ENCODE results near the gene MPL.

Gene MPL

DNA sequence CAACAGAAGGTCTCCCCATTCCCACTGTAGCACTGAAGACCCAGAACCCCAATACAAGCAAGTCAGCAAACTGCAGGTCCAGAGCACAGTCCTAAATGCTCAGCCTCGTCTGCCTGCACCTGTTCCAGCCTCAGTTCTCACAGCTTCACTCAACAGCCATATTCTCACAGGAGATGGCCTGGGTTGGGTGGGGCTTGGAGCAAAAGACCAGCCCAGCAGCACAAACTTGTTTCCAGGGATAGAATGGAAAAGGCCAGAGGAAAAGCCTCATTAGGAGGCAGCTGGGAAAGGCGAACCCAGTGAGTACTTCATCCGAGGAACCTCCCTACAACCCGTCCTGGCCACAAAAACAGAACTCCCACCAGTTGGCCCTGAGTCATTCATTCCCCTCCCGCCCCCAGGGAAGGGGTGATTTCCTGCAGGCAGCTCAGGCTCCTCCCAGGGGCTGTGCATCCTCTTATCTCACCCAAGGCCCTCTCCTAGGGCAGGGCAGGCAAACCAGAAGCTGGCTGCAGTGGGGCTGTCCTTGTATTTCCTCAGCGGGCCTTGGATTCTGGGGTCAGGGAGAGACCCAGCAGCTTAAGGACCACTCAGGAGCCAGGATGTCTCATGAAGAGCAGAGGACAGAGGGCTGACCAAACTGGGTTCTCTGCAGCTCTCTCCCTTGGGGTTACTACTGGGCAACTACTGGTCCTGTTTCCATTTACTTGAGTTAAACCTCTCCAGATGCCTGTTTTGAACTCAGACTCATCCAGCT is 7.4 kb upstream of the MPL start:
- H3K9me3 ChIP-seq (ENCODE audit: control insufficient read depth, insufficient read depth, low read depth, low read length): no peaks in the 10 kb centered on the region
- no peak overlapping the region for H3K4me3 ChIP-seq (ENCODE audit: low read depth, low read length)
- TF ChIP-seq ZNF140 (tag by site-specific recombination; IDR thresholded peaks at IDR 0.05) (no peak), ZSCAN23 (tag by site-specific recombination; IDR thresholded peaks at IDR 0.05) (no peak), ZFP3 (tag by site-specific recombination; IDR thresholded peaks at IDR 0.05; ENCODE audit: low read depth) (no peak), ZNF830 (tag by site-specific recombination; IDR thresholded peaks at IDR 0.05; ENCODE audit: low read depth) (no peak), ZNF510 (tag by site-specific recombination; IDR thresholded peaks at IDR 0.05; ENCODE audit: insufficient replicate concordance) (no peak), SALL2 (tag by site-specific recombination; IDR thresholded peaks at IDR 0.05; ENCODE audit: borderline replicate concordance) (no peak), GLIS1 (tag by site-specific recombination; IDR thresholded peaks at IDR 0.05) (0 out of 2 replicates have a peak, but pooled peaks have one; percentile 38), ZNF19 (tag by site-specific recombination; IDR thresholded peaks at IDR 0.05; ENCODE audit: low read depth) (no peak), ZNF341 (tag by site-specific recombination; IDR thresholded peaks at IDR 0.05; ENCODE audit: low read depth) (0 out of 2 replicates have a peak, but pooled peaks have one; percentile 16), ZNF324 (tag by site-specific recombination; IDR thresholded peaks at IDR 0.05) (no peak), ZNF514 (tag by site-specific recombination; IDR thresholded peaks at IDR 0.05) (no peak), WT1 (tag by site-specific recombination; IDR thresholded peaks at IDR 0.05) (peak; percentile 58), ZFP69B (tag by site-specific recombination; IDR thresholded peaks at IDR 0.05) (no peak), ZNF121 (tag by site-specific recombination; IDR thresholded peaks at IDR 0.05) (no peak), KLF1 (tag by site-specific recombination; IDR thresholded peaks at IDR 0.05) (0 out of 2 replicates have a peak, but pooled peaks have one; percentile 51), ZNF335 (tag by site-specific recombination; conservative IDR thresholded peaks at IDR 0.05) (peak; percentile 57), EGR2 (tag by site-specific recombination; IDR thresholded peaks at IDR 0.05; ENCODE audit: low read depth) (peak; percentile 88), SP7 (tag by site-specific recombination; IDR thresholded peaks at IDR 0.05) (0 out of 2 replicates have a peak, but pooled peaks have one; percentile 16), ZNF529 (tag by site-specific recombination; IDR thresholded peaks at IDR 0.05; ENCODE audit: insufficient replicate concordance) (no peak), ZNF837 (tag by site-specific recombination; IDR thresholded peaks at IDR 0.05) (no peak), ZNF548 (tag by site-specific recombination; IDR thresholded peaks at IDR 0.05) (no peak), ZNF2 (tag by site-specific recombination; IDR thresholded peaks at IDR 0.05) (no peak), ZFHX2 (tag by site-specific recombination; conservative IDR thresholded peaks at IDR 0.05) (peak; percentile 86)
- TF ChIP-seq, protein P1, sequence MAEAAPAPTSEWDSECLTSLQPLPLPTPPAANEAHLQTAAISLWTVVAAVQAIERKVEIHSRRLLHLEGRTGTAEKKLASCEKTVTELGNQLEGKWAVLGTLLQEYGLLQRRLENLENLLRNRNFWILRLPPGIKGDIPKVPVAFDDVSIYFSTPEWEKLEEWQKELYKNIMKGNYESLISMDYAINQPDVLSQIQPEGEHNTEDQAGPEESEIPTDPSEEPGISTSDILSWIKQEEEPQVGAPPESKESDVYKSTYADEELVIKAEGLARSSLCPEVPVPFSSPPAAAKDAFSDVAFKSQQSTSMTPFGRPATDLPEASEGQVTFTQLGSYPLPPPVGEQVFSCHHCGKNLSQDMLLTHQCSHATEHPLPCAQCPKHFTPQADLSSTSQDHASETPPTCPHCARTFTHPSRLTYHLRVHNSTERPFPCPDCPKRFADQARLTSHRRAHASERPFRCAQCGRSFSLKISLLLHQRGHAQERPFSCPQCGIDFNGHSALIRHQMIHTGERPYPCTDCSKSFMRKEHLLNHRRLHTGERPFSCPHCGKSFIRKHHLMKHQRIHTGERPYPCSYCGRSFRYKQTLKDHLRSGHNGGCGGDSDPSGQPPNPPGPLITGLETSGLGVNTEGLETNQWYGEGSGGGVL (tag by site-specific recombination; IDR thresholded peaks at IDR 0.05): peak; percentile 49; the same call in 1 of the 2 replicates
- TF ChIP-seq, protein P2, sequence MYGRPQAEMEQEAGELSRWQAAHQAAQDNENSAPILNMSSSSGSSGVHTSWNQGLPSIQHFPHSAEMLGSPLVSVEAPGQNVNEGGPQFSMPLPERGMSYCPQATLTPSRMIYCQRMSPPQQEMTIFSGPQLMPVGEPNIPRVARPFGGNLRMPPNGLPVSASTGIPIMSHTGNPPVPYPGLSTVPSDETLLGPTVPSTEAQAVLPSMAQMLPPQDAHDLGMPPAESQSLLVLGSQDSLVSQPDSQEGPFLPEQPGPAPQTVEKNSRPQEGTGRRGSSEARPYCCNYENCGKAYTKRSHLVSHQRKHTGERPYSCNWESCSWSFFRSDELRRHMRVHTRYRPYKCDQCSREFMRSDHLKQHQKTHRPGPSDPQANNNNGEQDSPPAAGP (tag by site-specific recombination; IDR thresholded peaks at IDR 0.05): peak; percentile 68
- TF ChIP-seq, protein P3, sequence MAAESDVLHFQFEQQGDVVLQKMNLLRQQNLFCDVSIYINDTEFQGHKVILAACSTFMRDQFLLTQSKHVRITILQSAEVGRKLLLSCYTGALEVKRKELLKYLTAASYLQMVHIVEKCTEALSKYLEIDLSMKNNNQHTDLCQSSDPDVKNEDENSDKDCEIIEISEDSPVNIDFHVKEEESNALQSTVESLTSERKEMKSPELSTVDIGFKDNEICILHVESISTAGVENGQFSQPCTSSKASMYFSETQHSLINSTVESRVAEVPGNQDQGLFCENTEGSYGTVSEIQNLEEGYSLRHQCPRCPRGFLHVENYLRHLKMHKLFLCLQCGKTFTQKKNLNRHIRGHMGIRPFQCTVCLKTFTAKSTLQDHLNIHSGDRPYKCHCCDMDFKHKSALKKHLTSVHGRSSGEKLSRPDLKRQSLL (tag by site-specific recombination; IDR thresholded peaks at IDR 0.05): no peak
- TF ChIP-seq, protein P4, sequence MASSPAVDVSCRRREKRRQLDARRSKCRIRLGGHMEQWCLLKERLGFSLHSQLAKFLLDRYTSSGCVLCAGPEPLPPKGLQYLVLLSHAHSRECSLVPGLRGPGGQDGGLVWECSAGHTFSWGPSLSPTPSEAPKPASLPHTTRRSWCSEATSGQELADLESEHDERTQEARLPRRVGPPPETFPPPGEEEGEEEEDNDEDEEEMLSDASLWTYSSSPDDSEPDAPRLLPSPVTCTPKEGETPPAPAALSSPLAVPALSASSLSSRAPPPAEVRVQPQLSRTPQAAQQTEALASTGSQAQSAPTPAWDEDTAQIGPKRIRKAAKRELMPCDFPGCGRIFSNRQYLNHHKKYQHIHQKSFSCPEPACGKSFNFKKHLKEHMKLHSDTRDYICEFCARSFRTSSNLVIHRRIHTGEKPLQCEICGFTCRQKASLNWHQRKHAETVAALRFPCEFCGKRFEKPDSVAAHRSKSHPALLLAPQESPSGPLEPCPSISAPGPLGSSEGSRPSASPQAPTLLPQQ (tag by site-specific recombination; IDR thresholded peaks at IDR 0.05): no peak
- TF ChIP-seq, protein P5, sequence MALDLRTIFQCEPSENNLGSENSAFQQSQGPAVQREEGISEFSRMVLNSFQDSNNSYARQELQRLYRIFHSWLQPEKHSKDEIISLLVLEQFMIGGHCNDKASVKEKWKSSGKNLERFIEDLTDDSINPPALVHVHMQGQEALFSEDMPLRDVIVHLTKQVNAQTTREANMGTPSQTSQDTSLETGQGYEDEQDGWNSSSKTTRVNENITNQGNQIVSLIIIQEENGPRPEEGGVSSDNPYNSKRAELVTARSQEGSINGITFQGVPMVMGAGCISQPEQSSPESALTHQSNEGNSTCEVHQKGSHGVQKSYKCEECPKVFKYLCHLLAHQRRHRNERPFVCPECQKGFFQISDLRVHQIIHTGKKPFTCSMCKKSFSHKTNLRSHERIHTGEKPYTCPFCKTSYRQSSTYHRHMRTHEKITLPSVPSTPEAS (tag by site-specific recombination; IDR thresholded peaks at IDR 0.05): no peak
- TF ChIP-seq, protein P6, sequence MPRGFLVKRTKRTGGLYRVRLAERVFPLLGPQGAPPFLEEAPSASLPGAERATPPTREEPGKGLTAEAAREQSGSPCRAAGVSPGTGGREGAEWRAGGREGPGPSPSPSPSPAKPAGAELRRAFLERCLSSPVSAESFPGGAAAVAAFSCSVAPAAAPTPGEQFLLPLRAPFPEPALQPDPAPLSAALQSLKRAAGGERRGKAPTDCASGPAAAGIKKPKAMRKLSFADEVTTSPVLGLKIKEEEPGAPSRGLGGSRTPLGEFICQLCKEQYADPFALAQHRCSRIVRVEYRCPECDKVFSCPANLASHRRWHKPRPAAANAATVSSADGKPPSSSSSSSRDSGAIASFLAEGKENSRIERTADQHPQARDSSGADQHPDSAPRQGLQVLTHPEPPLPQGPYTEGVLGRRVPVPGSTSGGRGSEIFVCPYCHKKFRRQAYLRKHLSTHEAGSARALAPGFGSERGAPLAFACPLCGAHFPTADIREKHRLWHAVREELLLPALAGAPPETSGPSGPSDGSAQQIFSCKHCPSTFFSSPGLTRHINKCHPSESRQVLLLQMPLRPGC (tag by site-specific recombination; IDR thresholded peaks at IDR 0.05): no peak
- H3K27ac ChIP-seq (ENCODE audit: extremely low read depth, low read depth, low read length): no peak overlapping the region
- ChIA-PET POLR2A (interaction anchor here (1.2 to 1.7 kb wide), 3 partner anchors 10 to 28 kb away, joined by 4 to 6 read pairs (median 5); partner anchors contain the start of gene CDC20), CTCF (no interaction called here)
- H3K4me1 ChIP-seq (ENCODE audit: control insufficient read depth, insufficient read depth, low read length): no peaks in the 10 kb centered on the region
- no peaks in the 10 kb centered on the region for H3K36me3 ChIP-seq (ENCODE audit: control insufficient read depth in 2 of 2, insufficient read depth in 1 of 2, low read length in 2 of 2)

Measured in HEK293 (cell line).